Measurements from ENCODE around the gene COMT. TPM values are rescaled to one million over a fixed set of nuclear protein-coding genes. Genes with fewer than 3 reads are reported as not detected.

COMT gene
- total and polyA plus RNA-seq, 4 donors = 75.3 to 430 (median 146) TPM

DNA sequence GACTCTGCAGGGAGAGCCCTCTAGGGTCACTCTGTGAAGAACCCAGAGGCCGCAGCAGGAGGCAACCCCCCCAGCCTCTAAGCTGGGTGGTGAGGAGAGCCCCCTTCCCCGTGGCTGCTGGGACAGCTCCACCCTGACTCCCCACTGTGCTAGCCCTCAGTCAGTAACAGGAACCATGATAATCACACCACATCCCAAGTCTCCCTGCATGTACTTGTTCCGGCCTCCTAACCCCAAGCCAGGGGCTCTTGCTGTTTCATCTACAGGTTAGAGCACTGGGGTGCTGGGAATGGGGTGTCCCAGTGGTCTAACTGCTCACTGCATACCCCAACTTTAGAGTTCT, 48.1 kb downstream of the COMT start:
- 90% methylated on average over 3 of the region's 3 CpGs for WGBS
- H3K9me3 ChIP-seq (ENCODE audit: control insufficient read depth in 4 of 4, low read length in 3 of 4) = no peaks in the 10 kb centered on the region
- no peak for TF ChIP-seq HNF4G (IDR thresholded peaks at IDR 0.05)
- TF ChIP-seq, protein P1, sequence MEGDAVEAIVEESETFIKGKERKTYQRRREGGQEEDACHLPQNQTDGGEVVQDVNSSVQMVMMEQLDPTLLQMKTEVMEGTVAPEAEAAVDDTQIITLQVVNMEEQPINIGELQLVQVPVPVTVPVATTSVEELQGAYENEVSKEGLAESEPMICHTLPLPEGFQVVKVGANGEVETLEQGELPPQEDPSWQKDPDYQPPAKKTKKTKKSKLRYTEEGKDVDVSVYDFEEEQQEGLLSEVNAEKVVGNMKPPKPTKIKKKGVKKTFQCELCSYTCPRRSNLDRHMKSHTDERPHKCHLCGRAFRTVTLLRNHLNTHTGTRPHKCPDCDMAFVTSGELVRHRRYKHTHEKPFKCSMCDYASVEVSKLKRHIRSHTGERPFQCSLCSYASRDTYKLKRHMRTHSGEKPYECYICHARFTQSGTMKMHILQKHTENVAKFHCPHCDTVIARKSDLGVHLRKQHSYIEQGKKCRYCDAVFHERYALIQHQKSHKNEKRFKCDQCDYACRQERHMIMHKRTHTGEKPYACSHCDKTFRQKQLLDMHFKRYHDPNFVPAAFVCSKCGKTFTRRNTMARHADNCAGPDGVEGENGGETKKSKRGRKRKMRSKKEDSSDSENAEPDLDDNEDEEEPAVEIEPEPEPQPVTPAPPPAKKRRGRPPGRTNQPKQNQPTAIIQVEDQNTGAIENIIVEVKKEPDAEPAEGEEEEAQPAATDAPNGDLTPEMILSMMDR (IDR thresholded peaks at IDR 0.05; ENCODE audit: low read depth, low read length, missing input control) = no peak
- no peak for TF ChIP-seq YY1 (IDR thresholded peaks at IDR 0.05)
- no peak for TF ChIP-seq TAF1 (conservative IDR thresholded peaks at IDR 0.05)
- no peak for TF ChIP-seq SP1 (IDR thresholded peaks at IDR 0.05)
- no peak for TF ChIP-seq FOXA2 (IDR thresholded peaks at IDR 0.05)
- TF ChIP-seq NR2F2 (IDR thresholded peaks at IDR 0.05) = no peak
- TF ChIP-seq GABPA (IDR thresholded peaks at IDR 0.05 in 1 of 2, conservative IDR thresholded peaks at IDR 0.05 in 1 of 2) = no peak
- TF ChIP-seq EGR1 (IDR thresholded peaks at IDR 0.05; ENCODE audit: low read depth in 2 of 2) = no peak
- TF ChIP-seq, protein P2, sequence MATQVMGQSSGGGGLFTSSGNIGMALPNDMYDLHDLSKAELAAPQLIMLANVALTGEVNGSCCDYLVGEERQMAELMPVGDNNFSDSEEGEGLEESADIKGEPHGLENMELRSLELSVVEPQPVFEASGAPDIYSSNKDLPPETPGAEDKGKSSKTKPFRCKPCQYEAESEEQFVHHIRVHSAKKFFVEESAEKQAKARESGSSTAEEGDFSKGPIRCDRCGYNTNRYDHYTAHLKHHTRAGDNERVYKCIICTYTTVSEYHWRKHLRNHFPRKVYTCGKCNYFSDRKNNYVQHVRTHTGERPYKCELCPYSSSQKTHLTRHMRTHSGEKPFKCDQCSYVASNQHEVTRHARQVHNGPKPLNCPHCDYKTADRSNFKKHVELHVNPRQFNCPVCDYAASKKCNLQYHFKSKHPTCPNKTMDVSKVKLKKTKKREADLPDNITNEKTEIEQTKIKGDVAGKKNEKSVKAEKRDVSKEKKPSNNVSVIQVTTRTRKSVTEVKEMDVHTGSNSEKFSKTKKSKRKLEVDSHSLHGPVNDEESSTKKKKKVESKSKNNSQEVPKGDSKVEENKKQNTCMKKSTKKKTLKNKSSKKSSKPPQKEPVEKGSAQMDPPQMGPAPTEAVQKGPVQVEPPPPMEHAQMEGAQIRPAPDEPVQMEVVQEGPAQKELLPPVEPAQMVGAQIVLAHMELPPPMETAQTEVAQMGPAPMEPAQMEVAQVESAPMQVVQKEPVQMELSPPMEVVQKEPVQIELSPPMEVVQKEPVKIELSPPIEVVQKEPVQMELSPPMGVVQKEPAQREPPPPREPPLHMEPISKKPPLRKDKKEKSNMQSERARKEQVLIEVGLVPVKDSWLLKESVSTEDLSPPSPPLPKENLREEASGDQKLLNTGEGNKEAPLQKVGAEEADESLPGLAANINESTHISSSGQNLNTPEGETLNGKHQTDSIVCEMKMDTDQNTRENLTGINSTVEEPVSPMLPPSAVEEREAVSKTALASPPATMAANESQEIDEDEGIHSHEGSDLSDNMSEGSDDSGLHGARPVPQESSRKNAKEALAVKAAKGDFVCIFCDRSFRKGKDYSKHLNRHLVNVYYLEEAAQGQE (IDR thresholded peaks at IDR 0.05) = no peak
- no peak for TF ChIP-seq RXRA (IDR thresholded peaks at IDR 0.05)
- TF ChIP-seq, protein P3, sequence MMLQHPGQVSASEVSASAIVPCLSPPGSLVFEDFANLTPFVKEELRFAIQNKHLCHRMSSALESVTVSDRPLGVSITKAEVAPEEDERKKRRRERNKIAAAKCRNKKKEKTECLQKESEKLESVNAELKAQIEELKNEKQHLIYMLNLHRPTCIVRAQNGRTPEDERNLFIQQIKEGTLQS (IDR thresholded peaks at IDR 0.05) = no peak
- no peak for TF ChIP-seq JUND (IDR thresholded peaks at IDR 0.05)
- TF ChIP-seq FOXA1 (IDR thresholded peaks at IDR 0.05) = no peak
- no peak for TF ChIP-seq RAD21 (IDR thresholded peaks at IDR 0.05)
- TF ChIP-seq HNF4A (conservative IDR thresholded peaks at IDR 0.05) = no peak
- TF ChIP-seq, protein P4, sequence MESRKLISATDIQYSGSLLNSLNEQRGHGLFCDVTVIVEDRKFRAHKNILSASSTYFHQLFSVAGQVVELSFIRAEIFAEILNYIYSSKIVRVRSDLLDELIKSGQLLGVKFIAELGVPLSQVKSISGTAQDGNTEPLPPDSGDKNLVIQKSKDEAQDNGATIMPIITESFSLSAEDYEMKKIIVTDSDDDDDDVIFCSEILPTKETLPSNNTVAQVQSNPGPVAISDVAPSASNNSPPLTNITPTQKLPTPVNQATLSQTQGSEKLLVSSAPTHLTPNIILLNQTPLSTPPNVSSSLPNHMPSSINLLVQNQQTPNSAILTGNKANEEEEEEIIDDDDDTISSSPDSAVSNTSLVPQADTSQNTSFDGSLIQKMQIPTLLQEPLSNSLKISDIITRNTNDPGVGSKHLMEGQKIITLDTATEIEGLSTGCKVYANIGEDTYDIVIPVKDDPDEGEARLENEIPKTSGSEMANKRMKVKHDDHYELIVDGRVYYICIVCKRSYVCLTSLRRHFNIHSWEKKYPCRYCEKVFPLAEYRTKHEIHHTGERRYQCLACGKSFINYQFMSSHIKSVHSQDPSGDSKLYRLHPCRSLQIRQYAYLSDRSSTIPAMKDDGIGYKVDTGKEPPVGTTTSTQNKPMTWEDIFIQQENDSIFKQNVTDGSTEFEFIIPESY (IDR thresholded peaks at IDR 0.05) = no peak
- TF ChIP-seq, protein P5, sequence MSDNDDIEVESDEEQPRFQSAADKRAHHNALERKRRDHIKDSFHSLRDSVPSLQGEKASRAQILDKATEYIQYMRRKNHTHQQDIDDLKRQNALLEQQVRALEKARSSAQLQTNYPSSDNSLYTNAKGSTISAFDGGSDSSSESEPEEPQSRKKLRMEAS (IDR thresholded peaks at IDR 0.05) = no peak
- no peaks in the 10 kb centered on the region for H3K27me3 ChIP-seq (ENCODE audit: control insufficient read depth in 4 of 4, insufficient read depth in 4 of 4, low read length in 3 of 4)
- H3K27ac ChIP-seq (ENCODE audit: low read depth in 1 of 2, low read length in 2 of 2) = peak overlapping the region in 1 of 2 donors; percentile 60
- H3K9ac ChIP-seq (ENCODE audit: low read depth in 1 of 2, low read length in 2 of 2) = no peak overlapping the region
- DNase-seq (ENCODE audit: low spot score) = no peak
- H3K4me1 ChIP-seq (ENCODE audit: control insufficient read depth in 4 of 4, insufficient read depth in 4 of 4, low read length in 3 of 4) = peaks cover 2 to 44% (median 28%) of the 10 kb centered on the region in 4 donors
- no peak overlapping the region for H3K4me3 ChIP-seq (ENCODE audit: low read depth in 1 of 3, low read length in 3 of 3)
- no peaks in the 10 kb centered on the region for H3K36me3 ChIP-seq (ENCODE audit: control insufficient read depth in 4 of 4, insufficient read depth in 3 of 4, low read depth in 1 of 4, low read length in 3 of 4)

All from liver (tissue), 9 donors.